Nasal cavity respiratory epithelium epithelial cell of viscerocranial mucosa (primary cell): ENCODE measurements around the gene BHMT. TPM values are rescaled to one million over a fixed set of nuclear protein-coding genes. Genes with fewer than 3 reads are reported as not detected.

Experiments used
- total RNA-seq: library from RNA; depleted of rRNA; stranded (reverse); fragments of >200 nt; gene quantifications from 2 replicates; pipeline ENCODE4 v1.2.3, GENCODE V29; 2014

BHMT gene, protein sequence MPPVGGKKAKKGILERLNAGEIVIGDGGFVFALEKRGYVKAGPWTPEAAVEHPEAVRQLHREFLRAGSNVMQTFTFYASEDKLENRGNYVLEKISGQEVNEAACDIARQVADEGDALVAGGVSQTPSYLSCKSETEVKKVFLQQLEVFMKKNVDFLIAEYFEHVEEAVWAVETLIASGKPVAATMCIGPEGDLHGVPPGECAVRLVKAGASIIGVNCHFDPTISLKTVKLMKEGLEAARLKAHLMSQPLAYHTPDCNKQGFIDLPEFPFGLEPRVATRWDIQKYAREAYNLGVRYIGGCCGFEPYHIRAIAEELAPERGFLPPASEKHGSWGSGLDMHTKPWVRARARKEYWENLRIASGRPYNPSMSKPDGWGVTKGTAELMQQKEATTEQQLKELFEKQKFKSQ
- total RNA-seq: not detected in 2 replicates

DNA sequence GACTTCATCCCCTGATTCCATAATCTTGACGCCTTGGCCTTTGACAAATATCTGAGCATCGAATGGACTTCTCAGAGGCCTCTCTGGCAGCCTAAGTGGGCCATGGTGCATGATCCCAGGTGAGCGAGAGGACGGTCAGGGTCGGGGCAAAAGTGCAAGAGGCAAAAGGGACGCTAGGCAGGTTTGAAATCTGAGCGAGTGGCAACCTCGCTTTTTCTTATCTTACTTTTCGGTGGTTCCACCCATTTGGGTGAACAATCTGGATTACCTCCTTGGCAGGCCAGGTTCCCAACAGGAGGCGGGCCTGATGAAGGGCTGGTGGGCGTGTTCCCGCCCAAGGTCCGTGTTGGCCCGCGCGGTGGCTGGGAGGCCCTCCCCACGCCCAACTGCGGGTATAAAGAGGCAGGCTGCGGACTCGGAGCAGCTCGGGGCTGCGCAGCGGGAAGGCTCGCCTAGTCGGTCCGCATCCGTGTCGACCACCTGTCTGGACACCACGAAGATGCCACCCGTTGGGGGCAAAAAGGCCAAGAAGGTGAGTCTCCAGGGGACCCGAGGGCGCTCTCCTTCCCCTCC lies at the start of gene BHMT:
Gene BHMT, plus strand, starts transcription at position 423 of the 573 bp plus-strand sequence. Its CDS starts 77 bp downstream, at position 500.

GRCh38 chr5:79069488-79070349 lies 41.9 kb upstream of the BHMT start, which contains the start of the genes BHMT2 and DMGDH:
Gene BHMT2 (plus strand): TSS chr5:79069767. CDS start chr5:79069783, 16 bp downstream.
Gene DMGDH (minus strand): TSS chr5:79069674. CDS start chr5:79069620, 54 bp downstream.

Other genes with a start within 250 kb of the BHMT start
- gene ARSB, start 126.5 kb upstream of the BHMT start, total RNA-seq: 3.1 and 7.0 TPM in 2 replicates
- 3.1 and 14.0 TPM in 2 replicates for gene DMGDH, start 42.1 kb upstream of the BHMT start, total RNA-seq
- gene BHMT2, start 42.0 kb upstream of the BHMT start, total RNA-seq: under 0.01 TPM in 1 of 2 replicates, not detected in the other
- 20.8 and 24.4 TPM in 2 replicates for gene JMY, start 124.3 kb downstream of the BHMT start, total RNA-seq